Superior temporal gyrus (tissue), 1 donor: ENCODE results near the gene ALPP.
"Not testable (repeated sequence)": the region's sequence is repeated elsewhere in the genome, so short reads cannot be mapped to it uniquely, and the experiment has no call there.

Experiments used
- DNase-seq: peaks from one replicate; pipeline ENCODE4 v3.0.0-alpha.2; 2016; ENCODE audit errors: extremely low spot score

The ALPP gene

GRCh38 chr2:232363784-232364615, 14.6 kb upstream of the ALPP start:
- no peak for DNase-seq

- not testable (repeated sequence) for DNase-seq
These were observed 13.6 kb upstream of the ALPP start for GRCh38 chr2:232364806-232365594.

- DNase-seq, result no peak
These were observed 12.8 kb upstream of the ALPP start for GRCh38 chr2:232365621-232366321.

- DNase-seq, result not testable (repeated sequence)
These were observed 12.1 kb upstream of the ALPP start for GRCh38 chr2:232366461-232366860.

- no peak for DNase-seq
These were observed 11.5 kb upstream of the ALPP start for GRCh38 chr2:232367016-232367415.

GRCh38 chr2:232367591-232368233, 10.8 kb upstream of the ALPP start:
- DNase-seq, result no peak

GRCh38 chr2:232368311-232368731, 10.2 kb upstream of the ALPP start:
- DNase-seq, result no peak

GRCh38 chr2:232369126-232369951, 9.2 kb upstream of the ALPP start:
- no peak for DNase-seq

- not testable (repeated sequence) for DNase-seq
These were observed 8.5 kb upstream of the ALPP start for GRCh38 chr2:232370007-232370406.

GRCh38 chr2:232372231-232373208, 6.0 kb upstream of the ALPP start:
- no peak for DNase-seq

GRCh38 chr2:232374356-232374755, 4.2 kb upstream of the ALPP start:
- peak; percentile 42 for DNase-seq

GRCh38 chr2:232375164-232375563, 3.4 kb upstream of the ALPP start:
- DNase-seq, result no peak

- DNase-seq, result no peak
These were observed 2.3 kb upstream of the ALPP start for GRCh38 chr2:232376260-232376659.

- DNase-seq, result no peak
These were observed 1.8 kb upstream of the ALPP start for GRCh38 chr2:232376713-232377112.

GRCh38 chr2:232377319-232377718, 1.2 kb upstream of the ALPP start:
- DNase-seq, result no peak

GRCh38 chr2:232377841-232378734, 463 bp upstream of the ALPP start:
- no peak for DNase-seq

GRCh38 chr2:232379610-232380590, 1.3 kb downstream of the ALPP start:
- not testable (repeated sequence) for DNase-seq
